Osteoblast (primary cell): ENCODE data around the gene KIRREL3. TPM values are rescaled to one million over a fixed set of nuclear protein-coding genes. Genes with fewer than 3 reads are reported as not detected.

ENCODE experiments used
- DNase-seq: peaks from one replicate; pipeline ENCODE4 v3.0.0; 2011; ENCODE audit warnings: low spot score, mixed read lengths; ENCODE audit not compliant: insufficient read length; ENCODE audit errors: missing footprints
- H2AFZ ChIP-seq: 2 replicates; pipeline ENCODE4 v1.6.0; 2011; ENCODE audit warnings: mild to moderate bottlenecking, low read length
- H3K27ac ChIP-seq: 2 replicates; pipeline ENCODE4 v1.5.1; 2011; ENCODE audit warnings: mild to moderate bottlenecking, low read depth, low read length, moderate library complexity
- H3K27me3 ChIP-seq: 2 replicates; pipeline ENCODE4 v1.6.0; 2012; ENCODE audit warnings: mild to moderate bottlenecking, control low read depth, inconsistent platforms, low read length, moderate library complexity; ENCODE audit not compliant: insufficient read depth
- H3K36me3 ChIP-seq: 2 replicates; pipeline ENCODE4 v1.5.1; 2011; ENCODE audit warnings: mild to moderate bottlenecking, low read length, control low read depth, moderate library complexity; ENCODE audit not compliant: insufficient read depth
- H3K4me1 ChIP-seq: 2 replicates; pipeline ENCODE4 v1.5.1; 2011; ENCODE audit warnings: mild to moderate bottlenecking, low read length, control low read depth, moderate library complexity; ENCODE audit not compliant: insufficient read depth
- H3K4me2 ChIP-seq: 2 replicates; pipeline ENCODE4 v1.6.0; 2011; ENCODE audit warnings: mild to moderate bottlenecking, low read length; ENCODE audit not compliant: insufficient read depth
- H3K4me3 ChIP-seq: fragments of 200-600 bp; sonication (generic); 3 replicates; pipeline ENCODE4 v1.5.1; 2012; ENCODE audit warnings: mild to moderate bottlenecking, low read length, inconsistent platforms; ENCODE audit not compliant: insufficient read depth
- H3K79me2 ChIP-seq: 2 replicates; pipeline ENCODE4 v1.6.0; 2012; ENCODE audit warnings: mild to moderate bottlenecking, low read length, control low read depth, inconsistent platforms; ENCODE audit not compliant: insufficient read depth
- H3K9me3 ChIP-seq: 2 replicates; pipeline ENCODE4 v1.5.1; 2011; ENCODE audit warnings: low read depth, low read length, control low read depth
- H4K20me1 ChIP-seq: 2 replicates; pipeline ENCODE4 v1.6.0; 2012; ENCODE audit warnings: mild to moderate bottlenecking, low read length, control low read depth; ENCODE audit not compliant: insufficient read depth
- total RNA-seq: library from RNA; depleted of rRNA; stranded (reverse); fragments of >200 nt; gene quantifications from 2 replicates; pipeline ENCODE4 v1.2.3, GENCODE V29; 2012
- TF ChIP-seq, protein P1 (sequence below): IDR thresholded peaks from 2 replicates; pipeline ENCODE4 v1.5.1; 2011; ENCODE audit warnings: mild to moderate bottlenecking, low read depth, low read length, moderate library complexity; ENCODE audit errors: extremely low read depth

Gene KIRREL3
- total RNA-seq, 1 donor, result 3.6 TPM

DNA sequence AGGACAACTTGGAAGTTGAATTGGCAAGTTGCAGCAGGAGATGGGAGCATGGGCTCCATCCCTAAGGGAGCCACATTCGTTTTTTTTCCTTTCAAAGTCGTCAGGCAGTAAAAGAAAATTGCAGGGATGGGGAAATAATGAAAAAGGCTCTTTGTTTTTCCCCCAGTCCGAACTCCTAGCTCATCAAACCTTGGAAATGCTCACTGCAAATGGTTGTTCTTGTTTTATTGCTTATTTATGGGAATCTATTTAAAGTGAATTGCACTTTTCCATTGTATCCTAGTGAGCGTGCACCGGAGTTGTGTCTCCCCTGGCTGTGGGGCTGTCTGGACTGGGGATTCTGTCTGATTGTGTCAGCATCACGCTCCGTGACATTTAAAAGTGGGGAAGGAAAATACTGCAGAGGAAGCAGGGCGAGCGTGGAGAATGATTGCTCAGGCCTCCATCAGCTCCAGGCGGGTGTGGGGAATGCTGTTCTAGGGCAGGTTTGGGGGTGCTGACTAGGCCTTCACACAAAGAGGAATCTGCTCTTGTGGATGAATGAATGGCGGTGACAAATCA is 306.4 kb downstream of the KIRREL3 start:
- H3K4me1 ChIP-seq, result no peaks in the 10 kb centered on the region
- H3K9me3 ChIP-seq, result no peaks in the 10 kb centered on the region
- TF ChIP-seq, protein P1, sequence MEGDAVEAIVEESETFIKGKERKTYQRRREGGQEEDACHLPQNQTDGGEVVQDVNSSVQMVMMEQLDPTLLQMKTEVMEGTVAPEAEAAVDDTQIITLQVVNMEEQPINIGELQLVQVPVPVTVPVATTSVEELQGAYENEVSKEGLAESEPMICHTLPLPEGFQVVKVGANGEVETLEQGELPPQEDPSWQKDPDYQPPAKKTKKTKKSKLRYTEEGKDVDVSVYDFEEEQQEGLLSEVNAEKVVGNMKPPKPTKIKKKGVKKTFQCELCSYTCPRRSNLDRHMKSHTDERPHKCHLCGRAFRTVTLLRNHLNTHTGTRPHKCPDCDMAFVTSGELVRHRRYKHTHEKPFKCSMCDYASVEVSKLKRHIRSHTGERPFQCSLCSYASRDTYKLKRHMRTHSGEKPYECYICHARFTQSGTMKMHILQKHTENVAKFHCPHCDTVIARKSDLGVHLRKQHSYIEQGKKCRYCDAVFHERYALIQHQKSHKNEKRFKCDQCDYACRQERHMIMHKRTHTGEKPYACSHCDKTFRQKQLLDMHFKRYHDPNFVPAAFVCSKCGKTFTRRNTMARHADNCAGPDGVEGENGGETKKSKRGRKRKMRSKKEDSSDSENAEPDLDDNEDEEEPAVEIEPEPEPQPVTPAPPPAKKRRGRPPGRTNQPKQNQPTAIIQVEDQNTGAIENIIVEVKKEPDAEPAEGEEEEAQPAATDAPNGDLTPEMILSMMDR, result no peak
- H3K79me2 ChIP-seq, result no peaks in the 10 kb centered on the region
- no peak overlapping the region for H3K4me3 ChIP-seq
- no peaks in the 10 kb centered on the region for H3K27me3 ChIP-seq
- DNase-seq, result no peak
- no peaks in the 10 kb centered on the region for H4K20me1 ChIP-seq
- no peaks in the 10 kb centered on the region for H3K36me3 ChIP-seq
- H3K4me2 ChIP-seq, result no peak overlapping the region
- H2AFZ ChIP-seq, result no peak overlapping the region
- no peak overlapping the region for H3K27ac ChIP-seq

DNA sequence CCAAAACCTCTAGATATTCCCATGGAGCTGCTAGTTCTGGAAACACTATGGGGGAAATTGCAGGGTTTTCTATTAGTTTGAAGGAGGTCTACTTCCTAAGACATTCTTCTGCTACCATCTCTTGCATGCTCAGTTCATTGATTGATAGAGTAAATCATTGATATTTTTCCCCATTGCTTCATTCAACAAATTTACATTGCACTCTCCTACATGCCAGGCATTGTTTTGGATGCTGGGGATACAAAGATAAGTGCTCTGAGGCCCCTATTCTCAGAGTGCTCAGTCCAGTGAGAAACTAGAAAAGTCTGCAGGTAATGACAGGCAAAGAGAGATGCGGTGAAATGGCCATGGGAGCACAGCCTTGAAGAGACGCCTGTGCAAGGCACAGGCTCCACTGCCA is 313.1 kb downstream of the KIRREL3 start:
- peaks cover 8% of the 10 kb centered on the region for H4K20me1 ChIP-seq
- TF ChIP-seq, protein P1, result no peak

DNA sequence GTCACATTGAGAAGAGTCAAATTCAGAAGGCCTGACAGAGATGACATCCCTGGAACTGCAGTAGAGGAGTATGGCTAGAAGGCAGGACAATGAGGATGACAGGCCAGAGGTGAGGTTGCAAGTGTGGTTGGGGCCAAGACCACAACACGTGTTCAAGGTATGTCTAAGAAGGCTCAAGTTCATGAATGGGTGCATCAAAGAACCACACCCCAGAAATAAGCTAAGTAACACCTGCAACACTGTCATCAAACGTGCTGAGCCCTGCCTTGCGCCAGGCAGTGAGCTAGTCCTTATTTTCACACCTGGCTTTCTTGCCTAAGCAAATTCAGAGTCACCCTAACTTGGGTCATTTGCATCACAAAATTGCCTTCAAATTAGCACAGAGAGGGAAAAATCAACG is 313.6 kb downstream of the KIRREL3 start:
- H3K27ac ChIP-seq, result no peak overlapping the region
- H3K36me3 ChIP-seq, result no peaks in the 10 kb centered on the region
- TF ChIP-seq, protein P1, result no peak
- H3K4me2 ChIP-seq, result no peak overlapping the region
- peaks cover 8% of the 10 kb centered on the region for H4K20me1 ChIP-seq
- no peaks in the 10 kb centered on the region for H3K79me2 ChIP-seq
- no peak overlapping the region for H3K4me3 ChIP-seq
- no peaks in the 10 kb centered on the region for H3K4me1 ChIP-seq
- no peaks in the 10 kb centered on the region for H3K9me3 ChIP-seq
- no peaks in the 10 kb centered on the region for H3K27me3 ChIP-seq
- H2AFZ ChIP-seq, result no peak overlapping the region
- no peak for DNase-seq

More for the DNA sequence above, 313.1 kb downstream of the KIRREL3 start:
- H3K36me3 ChIP-seq, result no peaks in the 10 kb centered on the region
- no peak for DNase-seq
- H3K4me3 ChIP-seq, result no peak overlapping the region
- H3K4me2 ChIP-seq, result no peak overlapping the region
- no peaks in the 10 kb centered on the region for H3K27me3 ChIP-seq
- no peaks in the 10 kb centered on the region for H3K79me2 ChIP-seq
- H2AFZ ChIP-seq, result no peak overlapping the region
- no peaks in the 10 kb centered on the region for H3K4me1 ChIP-seq
- H3K9me3 ChIP-seq, result no peaks in the 10 kb centered on the region
- H3K27ac ChIP-seq, result no peak overlapping the region

DNA sequence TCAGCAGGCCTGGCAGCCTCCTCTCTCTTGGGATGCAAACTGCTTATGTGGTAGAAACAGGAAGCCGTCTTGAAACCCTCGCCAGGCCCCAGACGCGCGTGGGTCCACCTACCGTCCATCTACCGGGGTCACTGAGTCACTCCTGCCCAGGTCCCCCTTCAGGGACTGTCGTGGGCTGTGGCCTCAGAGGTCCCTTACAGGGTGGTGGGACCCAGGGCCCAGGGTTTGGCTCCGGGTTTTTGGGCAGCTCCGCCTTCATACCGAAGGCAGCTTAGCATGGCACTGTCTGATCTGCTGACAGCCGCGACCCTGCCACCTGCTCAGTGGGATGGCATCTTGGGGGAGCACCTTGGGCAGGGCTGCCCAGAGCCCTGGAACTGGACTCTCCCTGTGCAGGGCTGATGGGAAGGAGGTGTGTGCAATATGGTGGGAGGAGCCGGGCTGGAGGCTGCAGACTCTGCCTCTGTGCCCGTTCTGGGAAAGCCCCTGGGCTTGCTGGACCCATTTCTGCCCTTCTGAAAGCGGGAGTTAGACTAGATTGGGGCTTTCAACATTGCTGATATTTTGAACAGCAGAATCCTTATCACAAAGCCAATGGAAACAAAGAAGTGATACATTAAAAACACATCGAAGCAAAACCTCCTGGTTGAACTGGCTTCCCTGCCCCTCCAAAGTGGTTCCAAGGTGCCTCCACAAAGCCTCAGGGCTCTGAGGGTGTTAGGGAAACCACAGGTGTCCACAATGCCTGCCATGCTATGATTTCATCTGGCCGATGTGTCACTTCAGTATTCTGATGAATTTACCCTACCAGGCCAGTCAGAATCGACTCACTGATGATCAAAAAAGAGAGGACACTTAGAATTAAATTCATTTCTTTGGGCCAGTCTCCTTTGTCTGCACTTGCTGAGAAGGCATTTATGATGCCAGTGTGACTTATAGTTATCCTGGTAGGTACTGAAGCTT is 316.5 kb downstream of the KIRREL3 start:
- no peaks in the 10 kb centered on the region for H3K9me3 ChIP-seq
- H3K36me3 ChIP-seq, result no peaks in the 10 kb centered on the region
- TF ChIP-seq, protein P1, result no peak
- no peak overlapping the region for H2AFZ ChIP-seq
- H3K4me1 ChIP-seq, result no peaks in the 10 kb centered on the region
- no peaks in the 10 kb centered on the region for H3K79me2 ChIP-seq
- no peak overlapping the region for H3K4me2 ChIP-seq
- no peaks in the 10 kb centered on the region for H3K27me3 ChIP-seq
- DNase-seq, result no peak
- H4K20me1 ChIP-seq, result peaks cover 14% of the 10 kb centered on the region
- no peak overlapping the region for H3K4me3 ChIP-seq
- H3K27ac ChIP-seq, result no peak overlapping the region
